Fibroblast of lung (primary cell): Measurements from ENCODE around the gene DBNDD1.

Experiments used
- EZH2 ChIP-seq: IDR thresholded peaks from 2 replicates; pipeline ENCODE4 v1.5.1; 2012; ENCODE audit warnings: low read length, control low read depth, mild to moderate bottlenecking; ENCODE audit errors: missing control alignments
- TF ChIP-seq, protein P1 (sequence below), 2 donors: IDR thresholded peaks in 1 of 2; conservative IDR thresholded peaks in 1 of 2; 1 replicate in 1 of 2; 2 replicates in 1 of 2; pipeline ENCODE4 v1.5.1; 2011 to 2012; ENCODE audit warnings: low read length in 2 of 2, control low read depth in 1 of 2, inconsistent platforms in 1 of 2, low read depth in 1 of 2, mild to moderate bottlenecking in 1 of 2

DNA sequence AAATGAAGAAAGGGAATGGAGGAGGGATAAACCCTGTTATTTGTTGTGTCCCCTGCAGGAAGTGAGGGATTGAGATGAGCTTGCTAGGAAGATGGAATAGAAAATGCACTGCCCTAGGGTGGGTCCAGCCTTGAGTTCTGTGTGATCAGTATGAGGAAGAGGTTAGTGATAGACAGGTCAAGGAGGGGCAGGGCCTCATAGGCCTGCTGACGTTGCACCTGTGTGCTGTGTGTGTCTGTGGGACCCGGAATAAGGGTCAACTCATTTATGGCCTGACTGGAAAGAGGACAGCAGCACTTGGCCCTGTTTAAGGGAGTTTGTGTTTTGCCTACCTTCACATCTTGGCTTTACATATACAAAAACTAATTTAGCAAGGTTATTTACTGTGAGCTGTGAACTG lies 44.4 kb downstream of the DBNDD1 start:
- TF ChIP-seq, protein P1, sequence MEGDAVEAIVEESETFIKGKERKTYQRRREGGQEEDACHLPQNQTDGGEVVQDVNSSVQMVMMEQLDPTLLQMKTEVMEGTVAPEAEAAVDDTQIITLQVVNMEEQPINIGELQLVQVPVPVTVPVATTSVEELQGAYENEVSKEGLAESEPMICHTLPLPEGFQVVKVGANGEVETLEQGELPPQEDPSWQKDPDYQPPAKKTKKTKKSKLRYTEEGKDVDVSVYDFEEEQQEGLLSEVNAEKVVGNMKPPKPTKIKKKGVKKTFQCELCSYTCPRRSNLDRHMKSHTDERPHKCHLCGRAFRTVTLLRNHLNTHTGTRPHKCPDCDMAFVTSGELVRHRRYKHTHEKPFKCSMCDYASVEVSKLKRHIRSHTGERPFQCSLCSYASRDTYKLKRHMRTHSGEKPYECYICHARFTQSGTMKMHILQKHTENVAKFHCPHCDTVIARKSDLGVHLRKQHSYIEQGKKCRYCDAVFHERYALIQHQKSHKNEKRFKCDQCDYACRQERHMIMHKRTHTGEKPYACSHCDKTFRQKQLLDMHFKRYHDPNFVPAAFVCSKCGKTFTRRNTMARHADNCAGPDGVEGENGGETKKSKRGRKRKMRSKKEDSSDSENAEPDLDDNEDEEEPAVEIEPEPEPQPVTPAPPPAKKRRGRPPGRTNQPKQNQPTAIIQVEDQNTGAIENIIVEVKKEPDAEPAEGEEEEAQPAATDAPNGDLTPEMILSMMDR (conservative IDR thresholded peaks at IDR 0.05 in 1 of 2, IDR thresholded peaks at IDR 0.05 in 1 of 2; ENCODE audit: low read depth in 1 of 2, low read length in 2 of 2) = no peak
- TF ChIP-seq EZH2 = no peak
